IPS-15b (cell line): ENCODE measurements around the gene TXNDC11.
"Not testable (repeated sequence)": the region's sequence is repeated elsewhere in the genome, so short reads cannot be mapped to it uniquely, and the experiment has no call there.

Experiments
- H3K27me3 ChIP-seq: one replicate; pipeline ENCODE4 v1.6.1; 2013; ENCODE audit warnings: low read length; ENCODE audit not compliant: control insufficient read depth, insufficient read depth
- H3K36me3 ChIP-seq: one replicate; pipeline ENCODE4 v1.6.1; 2013; ENCODE audit warnings: low read length; ENCODE audit not compliant: control insufficient read depth, insufficient read depth
- H3K4me1 ChIP-seq: one replicate; pipeline ENCODE4 v1.6.1; 2013; ENCODE audit warnings: mild to moderate bottlenecking, low read length; ENCODE audit not compliant: control insufficient read depth, insufficient read depth
- H3K4me3 ChIP-seq: one replicate; pipeline ENCODE4 v1.5.1; 2013; ENCODE audit warnings: low read depth, low read length
- H3K9ac ChIP-seq: one replicate; pipeline ENCODE4 v1.6.1; 2013; ENCODE audit warnings: low read depth, mild to moderate bottlenecking, low read length
- H3K9me3 ChIP-seq: one replicate; pipeline ENCODE4 v1.6.1; 2013; ENCODE audit warnings: mild to moderate bottlenecking, low read length; ENCODE audit not compliant: control insufficient read depth, insufficient read depth

TXNDC11 gene

GRCh38 chr16:11742536-11743307 is at the start of gene TXNDC11:
TXNDC11 (minus strand) TSS chr16:11742857; CDS start chr16:11742730, 127 bp downstream.
- H3K4me3 ChIP-seq: peak within 1 kb of the TSS; percentile 89
- peak within 1 kb of the TSS; percentile 73 for H3K9ac ChIP-seq
- H3K9me3 ChIP-seq: no peaks in the 10 kb centered on the region
- H3K27me3 ChIP-seq: no peaks in the 10 kb centered on the region
- peaks cover 3% of the 10 kb centered on the region for H3K4me1 ChIP-seq
- no peaks in the 10 kb centered on the region for H3K36me3 ChIP-seq

GRCh38 chr16:11791144-11791828 is 48.6 kb upstream of the TXNDC11 start:
- Histone ChIP-seq H3K36me3 (no peaks in the 10 kb centered on the region), H3K9ac (no peak overlapping the region), H3K4me1 (peaks cover 4% of the 10 kb centered on the region)

GRCh38 chr16:11788914-11789313 is 46.3 kb upstream of the TXNDC11 start:
- H3K36me3 ChIP-seq: no peaks in the 10 kb centered on the region
- no peaks in the 10 kb centered on the region for H3K9me3 ChIP-seq
- H3K4me3 ChIP-seq: no peak overlapping the region

More at GRCh38 chr16:11791144-11791828, 48.6 kb upstream of the TXNDC11 start:
- Histone ChIP-seq H3K4me3 (no peak overlapping the region), H3K9me3 (no peaks in the 10 kb centered on the region), H3K27me3 (no peaks in the 10 kb centered on the region)

GRCh38 chr16:11784980-11785599 is 42.4 kb upstream of the TXNDC11 start:
- not testable (repeated sequence) for H3K4me1 ChIP-seq, H3K36me3 ChIP-seq

More at GRCh38 chr16:11788914-11789313, 46.3 kb upstream of the TXNDC11 start:
- H3K27me3 ChIP-seq: no peaks in the 10 kb centered on the region
- peaks cover 2% of the 10 kb centered on the region for H3K4me1 ChIP-seq
- no peak overlapping the region for H3K9ac ChIP-seq

GRCh38 chr16:11784381-11784780 is 41.7 kb upstream of the TXNDC11 start:
- not testable (repeated sequence) for H3K27me3 ChIP-seq, H3K36me3 ChIP-seq, H3K9ac ChIP-seq, H3K4me3 ChIP-seq, H3K4me1 ChIP-seq, H3K9me3 ChIP-seq

More at GRCh38 chr16:11784980-11785599, 42.4 kb upstream of the TXNDC11 start:
- not testable (repeated sequence) for H3K4me3 ChIP-seq, H3K9me3 ChIP-seq, H3K9ac ChIP-seq, H3K27me3 ChIP-seq

GRCh38 chr16:11784038-11784369 is 41.3 kb upstream of the TXNDC11 start:
- no peak overlapping the region for H3K4me3 ChIP-seq
- H3K4me1 ChIP-seq: peaks cover 2% of the 10 kb centered on the region
- H3K9me3 ChIP-seq: no peaks in the 10 kb centered on the region
- H3K27me3 ChIP-seq: no peaks in the 10 kb centered on the region
- H3K9ac ChIP-seq: no peak overlapping the region
- no peaks in the 10 kb centered on the region for H3K36me3 ChIP-seq

GRCh38 chr16:11783319-11784037 is 40.8 kb upstream of the TXNDC11 start:
- H3K9ac ChIP-seq: no peak overlapping the region

GRCh38 chr16:11781773-11782172 is 39.1 kb upstream of the TXNDC11 start:
- no peaks in the 10 kb centered on the region for H3K27me3 ChIP-seq
- no peaks in the 10 kb centered on the region for H3K9me3 ChIP-seq
- H3K9ac ChIP-seq: no peak overlapping the region
- no peak overlapping the region for H3K4me3 ChIP-seq
- no peaks in the 10 kb centered on the region for H3K4me1 ChIP-seq
- peaks cover 3% of the 10 kb centered on the region for H3K36me3 ChIP-seq

More at GRCh38 chr16:11783319-11784037, 40.8 kb upstream of the TXNDC11 start:
- no peaks in the 10 kb centered on the region for H3K36me3 ChIP-seq
- H3K4me1 ChIP-seq: peaks cover 2% of the 10 kb centered on the region
- H3K4me3 ChIP-seq: no peak overlapping the region
- no peaks in the 10 kb centered on the region for H3K27me3 ChIP-seq
- H3K9me3 ChIP-seq: no peaks in the 10 kb centered on the region

- Histone ChIP-seq H3K27me3 (no peaks in the 10 kb centered on the region), H3K36me3 (peaks cover 3% of the 10 kb centered on the region), H3K9me3 (no peaks in the 10 kb centered on the region), H3K9ac (no peak overlapping the region), H3K4me1 (no peaks in the 10 kb centered on the region), H3K4me3 (no peak overlapping the region)
Observed at GRCh38 chr16:11780991-11781680, 38.5 kb upstream of the TXNDC11 start.

GRCh38 chr16:11779074-11779473 is 36.4 kb upstream of the TXNDC11 start:
- H3K9ac ChIP-seq: no peak overlapping the region
- no peaks in the 10 kb centered on the region for H3K4me1 ChIP-seq
- no peaks in the 10 kb centered on the region for H3K27me3 ChIP-seq
- no peak overlapping the region for H3K4me3 ChIP-seq
- no peaks in the 10 kb centered on the region for H3K9me3 ChIP-seq
- peaks cover 8% of the 10 kb centered on the region for H3K36me3 ChIP-seq

GRCh38 chr16:11774065-11774626 is 31.5 kb upstream of the TXNDC11 start:
- H3K36me3 ChIP-seq: peaks cover 19% of the 10 kb centered on the region
- H3K9ac ChIP-seq: no peak overlapping the region
- no peak overlapping the region for H3K4me3 ChIP-seq
- H3K27me3 ChIP-seq: no peaks in the 10 kb centered on the region
- no peaks in the 10 kb centered on the region for H3K9me3 ChIP-seq
- no peaks in the 10 kb centered on the region for H3K4me1 ChIP-seq
